Measurements from ENCODE around the gene IRF4.
"Not testable (repeated sequence)": the region's sequence is repeated elsewhere in the genome, so short reads cannot be mapped to it uniquely, and the experiment has no call there.

The IRF4 gene

DNA sequence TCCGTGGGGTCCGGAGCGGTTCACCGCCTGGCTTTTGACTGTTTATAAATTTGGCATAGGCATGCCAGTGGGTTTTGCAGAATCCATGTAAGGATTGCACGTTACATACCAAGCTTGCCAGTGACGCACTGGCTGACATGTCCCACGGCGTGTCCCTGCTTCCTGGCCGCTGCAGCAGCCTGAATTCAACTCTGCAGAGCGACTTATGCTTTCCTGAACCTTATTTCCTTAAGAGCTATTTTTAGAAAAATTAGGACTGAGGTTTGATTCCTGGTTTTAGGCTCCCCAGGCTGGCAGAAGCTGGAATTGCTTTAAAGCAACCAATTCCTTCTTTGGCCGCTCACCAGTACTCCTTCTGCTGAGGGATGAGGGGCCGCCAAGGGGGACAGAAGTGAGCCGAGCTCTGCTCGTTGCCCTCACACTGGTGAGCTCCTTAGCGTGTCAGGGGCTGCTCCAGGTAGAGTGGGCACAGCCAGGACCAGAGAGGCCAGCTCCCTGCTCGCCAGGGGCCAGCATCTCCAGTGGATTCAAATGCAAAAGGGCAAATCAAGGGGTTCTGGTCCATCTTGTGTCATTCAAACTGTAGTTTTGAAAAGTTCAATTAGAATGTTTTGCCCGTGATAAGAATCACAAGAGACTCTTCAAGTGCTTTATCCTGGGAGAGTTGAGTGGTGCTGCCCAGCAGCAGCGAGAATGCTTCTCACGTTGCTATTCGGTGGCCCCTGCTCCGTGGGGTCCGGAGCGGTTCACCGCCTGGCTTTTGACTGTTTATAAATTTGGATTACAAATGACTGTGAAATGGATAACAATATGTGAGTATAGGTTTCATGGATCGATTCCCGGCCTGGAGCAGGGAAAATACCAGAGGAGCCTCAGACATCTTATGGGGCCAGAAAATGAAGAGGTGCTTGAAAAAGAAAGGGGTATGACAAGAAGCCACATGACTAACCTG, 17.5 kb upstream of the IRF4 start:
- no peak overlapping the region for H2AFZ ChIP-seq (ENCODE audit: low read length)
- H3K27ac ChIP-seq (ENCODE audit: low read length): no peak overlapping the region
- no peaks in the 10 kb centered on the region for H4K20me1 ChIP-seq (ENCODE audit: insufficient read depth, low read length)
- no peaks in the 10 kb centered on the region for H3F3A ChIP-seq (ENCODE audit: insufficient read depth, low read length)
- no peak for DNase-seq
- H3K4me3 ChIP-seq (ENCODE audit: low read length): no peak overlapping the region
- no peak overlapping the region for H3K4me2 ChIP-seq (ENCODE audit: low read depth, low read length)
- no peaks in the 10 kb centered on the region for H3K79me2 ChIP-seq (ENCODE audit: low read length)
- H3K9ac ChIP-seq (ENCODE audit: low read length): no peak overlapping the region
- H3K9me3 ChIP-seq (replicated peaks; ENCODE audit: insufficient read depth, low read length): no peaks in the 10 kb centered on the region
- no peaks in the 10 kb centered on the region for H3K4me1 ChIP-seq (ENCODE audit: low read length)
- no peaks in the 10 kb centered on the region for H3K9me2 ChIP-seq (replicated peaks; ENCODE audit: insufficient read depth, low read length)
- H3K36me3 ChIP-seq (replicated peaks; ENCODE audit: insufficient read depth, low read length): no peaks in the 10 kb centered on the region
- TF ChIP-seq EZH2phosphoT487 (IDR thresholded peaks at IDR 0.05; ENCODE audit: low read length) (no peak), EZH2 (optimal IDR thresholded peaks at IDR 0.05; ENCODE audit: low read depth, low read length) (no peak)
- TF ChIP-seq, protein P1, sequence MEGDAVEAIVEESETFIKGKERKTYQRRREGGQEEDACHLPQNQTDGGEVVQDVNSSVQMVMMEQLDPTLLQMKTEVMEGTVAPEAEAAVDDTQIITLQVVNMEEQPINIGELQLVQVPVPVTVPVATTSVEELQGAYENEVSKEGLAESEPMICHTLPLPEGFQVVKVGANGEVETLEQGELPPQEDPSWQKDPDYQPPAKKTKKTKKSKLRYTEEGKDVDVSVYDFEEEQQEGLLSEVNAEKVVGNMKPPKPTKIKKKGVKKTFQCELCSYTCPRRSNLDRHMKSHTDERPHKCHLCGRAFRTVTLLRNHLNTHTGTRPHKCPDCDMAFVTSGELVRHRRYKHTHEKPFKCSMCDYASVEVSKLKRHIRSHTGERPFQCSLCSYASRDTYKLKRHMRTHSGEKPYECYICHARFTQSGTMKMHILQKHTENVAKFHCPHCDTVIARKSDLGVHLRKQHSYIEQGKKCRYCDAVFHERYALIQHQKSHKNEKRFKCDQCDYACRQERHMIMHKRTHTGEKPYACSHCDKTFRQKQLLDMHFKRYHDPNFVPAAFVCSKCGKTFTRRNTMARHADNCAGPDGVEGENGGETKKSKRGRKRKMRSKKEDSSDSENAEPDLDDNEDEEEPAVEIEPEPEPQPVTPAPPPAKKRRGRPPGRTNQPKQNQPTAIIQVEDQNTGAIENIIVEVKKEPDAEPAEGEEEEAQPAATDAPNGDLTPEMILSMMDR (IDR thresholded peaks at IDR 0.05; ENCODE audit: low read length): no peak
- no peaks in the 10 kb centered on the region for H3K27me3 ChIP-seq (replicated peaks; ENCODE audit: insufficient read depth, low read length)

DNA sequence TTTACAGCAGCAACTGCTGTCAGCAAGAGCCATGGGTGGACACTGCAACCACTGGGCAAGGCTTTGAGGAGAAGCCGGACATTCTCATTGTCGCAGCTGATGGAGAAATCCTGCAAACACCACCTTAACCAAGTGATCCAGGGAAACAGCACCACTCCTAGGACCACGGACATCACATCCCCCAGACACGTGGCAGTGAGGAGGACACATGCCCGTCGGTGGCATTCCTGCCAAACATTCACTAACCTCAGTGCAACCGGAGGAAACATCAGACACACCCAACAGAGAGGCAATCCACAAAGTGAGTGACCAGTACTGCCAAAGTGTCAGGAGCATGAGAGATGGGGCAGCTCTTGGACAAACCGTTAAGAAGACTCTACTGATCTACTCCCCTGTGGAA, 16.6 kb upstream of the IRF4 start:
- H2AFZ ChIP-seq (ENCODE audit: low read length): no peak overlapping the region
- no peak for DNase-seq
- H3K9ac ChIP-seq (ENCODE audit: low read length): no peak overlapping the region
- no peak overlapping the region for H3K27ac ChIP-seq (ENCODE audit: low read length)
- H3K4me2 ChIP-seq (ENCODE audit: low read depth, low read length): no peak overlapping the region
- no peaks in the 10 kb centered on the region for H3K9me3 ChIP-seq (replicated peaks; ENCODE audit: insufficient read depth, low read length)
- H3K9me2 ChIP-seq (replicated peaks; ENCODE audit: insufficient read depth, low read length): no peaks in the 10 kb centered on the region
- no peaks in the 10 kb centered on the region for H3K79me2 ChIP-seq (ENCODE audit: low read length)
- no peaks in the 10 kb centered on the region for H3F3A ChIP-seq (ENCODE audit: insufficient read depth, low read length)
- H3K36me3 ChIP-seq (replicated peaks; ENCODE audit: insufficient read depth, low read length): no peaks in the 10 kb centered on the region
- no peaks in the 10 kb centered on the region for H4K20me1 ChIP-seq (ENCODE audit: insufficient read depth, low read length)
- H3K4me1 ChIP-seq (ENCODE audit: low read length): no peaks in the 10 kb centered on the region
- TF ChIP-seq, protein P1 (IDR thresholded peaks at IDR 0.05; ENCODE audit: low read length): no peak
- TF ChIP-seq EZH2phosphoT487 (IDR thresholded peaks at IDR 0.05; ENCODE audit: low read length) (no peak), EZH2 (optimal IDR thresholded peaks at IDR 0.05; ENCODE audit: low read depth, low read length) (no peak)
- H3K4me3 ChIP-seq (ENCODE audit: low read length): no peak overlapping the region
- H3K27me3 ChIP-seq (replicated peaks; ENCODE audit: insufficient read depth, low read length): no peaks in the 10 kb centered on the region

DNA sequence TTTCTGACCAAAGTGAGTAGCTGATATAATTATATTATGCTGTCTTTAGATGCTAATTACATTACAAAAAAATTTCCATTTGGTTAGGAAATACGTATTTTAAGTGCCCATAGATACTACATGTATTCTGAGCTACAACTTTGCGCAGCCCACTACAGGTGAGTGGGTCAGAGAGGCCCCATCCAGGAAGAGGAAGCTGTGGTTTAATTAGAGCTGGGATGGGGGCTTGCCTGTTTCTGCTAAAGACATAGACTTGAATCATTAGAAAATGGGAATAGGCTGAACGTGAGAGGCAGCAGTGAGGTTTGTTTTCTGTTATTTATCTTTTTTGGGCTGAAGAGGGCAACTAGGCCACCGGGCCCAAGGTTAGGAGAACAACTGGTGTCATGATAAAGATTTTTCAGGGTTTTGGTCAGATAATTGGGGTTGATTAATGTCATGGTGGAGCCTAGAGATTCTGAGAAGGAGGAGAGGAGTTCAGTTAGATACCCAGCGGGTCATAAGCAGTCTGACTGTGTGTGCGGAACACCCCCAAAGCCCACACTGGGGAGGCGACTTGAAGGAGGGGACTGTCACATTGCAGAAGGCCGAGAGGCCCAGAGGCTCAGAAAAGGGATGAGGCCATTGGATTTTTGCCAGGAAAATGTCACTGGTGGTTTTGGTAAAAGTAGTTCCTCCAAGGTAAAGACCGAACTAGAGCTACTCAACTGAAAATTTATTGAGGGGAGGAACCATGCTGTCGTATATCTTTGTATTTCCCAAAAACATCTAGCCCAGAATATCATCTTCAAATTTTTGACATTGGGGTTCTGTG, 14.5 kb upstream of the IRF4 start:
- Histone ChIP-seq H3K27ac (ENCODE audit: low read length) (no peak overlapping the region), H2AFZ (ENCODE audit: low read length) (no peak overlapping the region), H3K9me2 (replicated peaks; ENCODE audit: insufficient read depth, low read length) (no peaks in the 10 kb centered on the region), H3K27me3 (replicated peaks; ENCODE audit: insufficient read depth, low read length) (no peaks in the 10 kb centered on the region), H3K4me1 (ENCODE audit: low read length) (peaks cover 8% of the 10 kb centered on the region), H4K20me1 (ENCODE audit: insufficient read depth, low read length) (no peaks in the 10 kb centered on the region), H3F3A (ENCODE audit: insufficient read depth, low read length) (no peaks in the 10 kb centered on the region), H3K4me2 (ENCODE audit: low read depth, low read length) (no peak overlapping the region), H3K9ac (ENCODE audit: low read length) (no peak overlapping the region), H3K4me3 (ENCODE audit: low read length) (no peak overlapping the region), H3K36me3 (replicated peaks; ENCODE audit: insufficient read depth, low read length) (no peaks in the 10 kb centered on the region), H3K79me2 (ENCODE audit: low read length) (no peaks in the 10 kb centered on the region), H3K9me3 (replicated peaks; ENCODE audit: insufficient read depth, low read length) (no peaks in the 10 kb centered on the region)
- TF ChIP-seq EZH2phosphoT487 (IDR thresholded peaks at IDR 0.05; ENCODE audit: low read length): no peak
- TF ChIP-seq EZH2 (optimal IDR thresholded peaks at IDR 0.05; ENCODE audit: low read depth, low read length): no peak
- TF ChIP-seq, protein P1 (IDR thresholded peaks at IDR 0.05; ENCODE audit: low read length): no peak
- DNase-seq: no peak

DNA sequence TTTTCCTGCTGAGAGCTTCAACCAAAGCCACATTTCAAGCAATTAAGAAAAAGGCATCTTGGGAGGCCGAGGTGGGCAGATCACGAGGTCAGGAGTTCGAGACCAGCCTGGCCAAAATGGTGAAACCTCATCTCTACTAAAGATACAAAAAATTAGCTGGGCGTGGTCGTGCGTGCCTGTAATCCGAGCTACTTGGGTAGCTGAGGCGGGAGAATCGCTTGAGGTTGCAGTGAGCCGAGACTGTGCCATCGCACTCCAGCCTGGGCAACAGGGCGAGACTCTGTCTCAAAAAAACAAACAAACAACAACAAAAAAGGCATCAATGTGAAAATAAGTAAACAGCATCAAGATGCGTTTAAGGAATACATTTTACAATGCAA, 13.9 kb upstream of the IRF4 start:
- not testable (repeated sequence) for H3K79me2 ChIP-seq (ENCODE audit: low read length); DNase-seq; H3K36me3 ChIP-seq (replicated peaks; ENCODE audit: insufficient read depth, low read length); H3K4me3 ChIP-seq (ENCODE audit: low read length); H3K9me2 ChIP-seq (replicated peaks; ENCODE audit: insufficient read depth, low read length); H4K20me1 ChIP-seq (ENCODE audit: insufficient read depth, low read length); H3K27me3 ChIP-seq (replicated peaks; ENCODE audit: insufficient read depth, low read length); H3K9me3 ChIP-seq (replicated peaks; ENCODE audit: insufficient read depth, low read length); H3K9ac ChIP-seq (ENCODE audit: low read length); H2AFZ ChIP-seq (ENCODE audit: low read length); H3K4me2 ChIP-seq (ENCODE audit: low read depth, low read length); H3K27ac ChIP-seq (ENCODE audit: low read length); H3F3A ChIP-seq (ENCODE audit: insufficient read depth, low read length)
- H3K4me1 ChIP-seq (ENCODE audit: low read length): peaks cover 12% of the 10 kb centered on the region

Measured in MM.1S (cell line).